Activated CD8-positive, alpha-beta T cell treated with anti-CD3 and anti-CD28 coated beads for 36 hours (primary cell): ENCODE measurements around the gene FAM221B. TPM values are rescaled to one million over a fixed set of nuclear protein-coding genes. Genes with fewer than 3 reads are reported as not detected.

ENCODE experiments used
- ATAC-seq: fragments of 200-7000 bp; cut with Tn5 transposase; one replicate; pipeline ENCODE4 v1.10.0; 2021; ENCODE audit warnings: mild to moderate bottlenecking, moderate library complexity
- CTCF ChIA-PET: fragments of 350-600 bp; sonication (Branson Sonifier 250); formaldehyde crosslinking; loops from one replicate; lab custom pipeline; 2021; ENCODE audit warnings: antibody characterized with exemption; lab: Charles Lee
- POLR2A ChIA-PET: fragments of 350-600 bp; sonication (Branson Sonifier 250); formaldehyde crosslinking; loops from one replicate; lab custom pipeline; 2021; ENCODE audit warnings: antibody characterized with exemption; lab: Charles Lee
- DNase-seq: peaks from one replicate; pipeline ENCODE4 v3.0.0-alpha.2; 2020
- H3K27ac Mint-ChIP-seq: one replicate; pipeline ENCODE4 v1.8.0; 2021; ENCODE audit warnings: mild to moderate bottlenecking, mixed read lengths
- H3K27me3 Mint-ChIP-seq: one replicate; pipeline ENCODE4 v1.8.0; 2021; ENCODE audit warnings: mixed read lengths
- H3K36me3 Mint-ChIP-seq: one replicate; pipeline ENCODE4 v1.8.0; 2021; ENCODE audit warnings: low read depth, mixed read lengths
- H3K4me1 Mint-ChIP-seq: one replicate; pipeline ENCODE4 v1.8.0; 2021; ENCODE audit warnings: low read depth, mixed read lengths
- H3K4me3 Mint-ChIP-seq: one replicate; pipeline ENCODE4 v1.8.0; 2021; ENCODE audit warnings: mild to moderate bottlenecking, moderate library complexity, mixed read lengths
- H3K9me3 Mint-ChIP-seq: one replicate; pipeline ENCODE4 v1.8.0; 2021; ENCODE audit warnings: mixed read lengths
- CTCF ChIP-seq: fragments of 200-600 bp; IDR thresholded peaks from one replicate; pipeline ENCODE4 v1.8.0; 2022; ENCODE audit warnings: antibody characterized with exemption, mild to moderate bottlenecking
- intact Hi-C: fragments of 100-400 bp; cut with micrococcal nuclease; formaldehyde crosslinking; loops from one replicate; pipeline ENCODE4 v1.10.0; 2022
- total RNA-seq, 2 experiments: library from RNA; stranded (reverse); gene quantifications; one replicate each; pipeline ENCODE4 v1.2.3, GENCODE V29; 2021

FAM221B gene
- total RNA-seq, 2 experiments from 2014 or later, result not detected

- no peak for TF ChIP-seq CTCF
- CTCF ChIA-PET, result interaction anchor here (1.4 to 4.8 kb wide), 3 partner anchors 34 to 91 kb away, joined by 4 to 34 read pairs (median 7); no protein-coding TSS in a partner anchor
- no peak within 1 kb of the TSS for H3K27ac Mint-ChIP-seq
- intact Hi-C loops, result loop anchor here (2.0 kb wide), 2 partner anchors 35 to 91 kb away; no protein-coding TSS in a partner anchor
- H3K36me3 Mint-ChIP-seq, result peaks cover 10% of the 10 kb centered on the region
- no peak for ATAC-seq
- H3K9me3 Mint-ChIP-seq, result no peaks in the 10 kb centered on the region
- DNase-seq, result no peak
- POLR2A ChIA-PET, result no interaction called here
- H3K27me3 Mint-ChIP-seq, result no peaks in the 10 kb centered on the region
- peaks cover 8% of the 10 kb centered on the region for H3K4me1 Mint-ChIP-seq
- H3K4me3 Mint-ChIP-seq, result no peak within 1 kb of the TSS
Observed at GRCh38 chr9:35791297-35791921, 37.1 kb downstream of the FAM221B start, which contains the start of gene NPR2. NPR2 (plus strand) TSS chr9:35791591; CDS start chr9:35792409, 818 bp downstream.

- no peaks in the 10 kb centered on the region for H3K27me3 Mint-ChIP-seq
Observed at GRCh38 chr9:35790385-35791296, 37.9 kb downstream of the FAM221B start.

GRCh38 chr9:35790025-35790384 lies 38.5 kb downstream of the FAM221B start:
- TF ChIP-seq CTCF, result no peak
- DNase-seq (no peak), ATAC-seq (peak; percentile 16)
- ChIA-PET CTCF (interaction anchor here (0.7 to 6.4 kb wide), 45 partner anchors 8 to 281 kb away, joined by 3 to 66 read pairs (median 5); partner anchors contain the start of genes ARHGEF39, FAM221B, HINT2 and MSMP), POLR2A (no interaction called here)
- no peaks in the 10 kb centered on the region for H3K9me3 Mint-ChIP-seq
- H3K36me3 Mint-ChIP-seq, result peaks cover 18% of the 10 kb centered on the region
- intact Hi-C loops, result loop anchor here (2.0 kb wide), 2 partner anchors 37 to 93 kb away; no protein-coding TSS in a partner anchor
- H3K27ac Mint-ChIP-seq, result no peak overlapping the region
- peaks cover 8% of the 10 kb centered on the region for H3K4me1 Mint-ChIP-seq
- no peak overlapping the region for H3K4me3 Mint-ChIP-seq
- no peaks in the 10 kb centered on the region for H3K27me3 Mint-ChIP-seq

More at GRCh38 chr9:35790385-35791296, 37.9 kb downstream of the FAM221B start:
- intact Hi-C loops, result loop anchor here (2.0 kb wide), 2 partner anchors 36 to 92 kb away; no protein-coding TSS in a partner anchor
- ChIA-PET POLR2A (no interaction called here), CTCF (interaction anchor here (0.6 to 6.4 kb wide), 48 partner anchors 9 to 281 kb away, joined by 3 to 66 read pairs (median 5); partner anchors contain the start of genes ARHGEF39, FAM221B, GBA2 and HINT2)
- TF ChIP-seq CTCF, result peak; percentile 80
- DNase-seq (peak; percentile 65), ATAC-seq (peak; percentile 94)
- Mint-ChIP-seq H3K27ac (no peak overlapping the region), H3K36me3 (peaks cover 17% of the 10 kb centered on the region), H3K4me1 (peaks cover 8% of the 10 kb centered on the region), H3K4me3 (no peak overlapping the region), H3K9me3 (no peaks in the 10 kb centered on the region)

- Mint-ChIP-seq H3K27ac (no peak overlapping the region), H3K4me3 (no peak overlapping the region)
- CTCF ChIA-PET, result interaction anchor here (0.7 to 6.4 kb wide), 43 partner anchors 8 to 282 kb away, joined by 3 to 66 read pairs (median 5); partner anchors contain the start of genes ARHGEF39, FAM221B, HINT2 and MSMP
Observed at GRCh38 chr9:35789541-35789940, 39.0 kb downstream of the FAM221B start.

More at GRCh38 chr9:35789541-35789940, 39.0 kb downstream of the FAM221B start:
- intact Hi-C loops, result no loop called here
- POLR2A ChIA-PET, result no interaction called here
- no peaks in the 10 kb centered on the region for H3K9me3 Mint-ChIP-seq
- no peaks in the 10 kb centered on the region for H3K27me3 Mint-ChIP-seq
- TF ChIP-seq CTCF, result no peak
- H3K4me1 Mint-ChIP-seq, result peaks cover 7% of the 10 kb centered on the region
- no peak for ATAC-seq
- no peak for DNase-seq
- peaks cover 18% of the 10 kb centered on the region for H3K36me3 Mint-ChIP-seq
